ENCODE results near the gene KDM4C.

KDM4C gene

GRCh38 chr9:6811436-6811835 is 53.7 kb downstream of the KDM4C start:
- no peak for DNase-seq

- no peak for DNase-seq
These were observed 58.8 kb downstream of the KDM4C start for GRCh38 chr9:6816581-6816980.

GRCh38 chr9:6818292-6818922 is 60.6 kb downstream of the KDM4C start:
- no peak for DNase-seq

DNA sequence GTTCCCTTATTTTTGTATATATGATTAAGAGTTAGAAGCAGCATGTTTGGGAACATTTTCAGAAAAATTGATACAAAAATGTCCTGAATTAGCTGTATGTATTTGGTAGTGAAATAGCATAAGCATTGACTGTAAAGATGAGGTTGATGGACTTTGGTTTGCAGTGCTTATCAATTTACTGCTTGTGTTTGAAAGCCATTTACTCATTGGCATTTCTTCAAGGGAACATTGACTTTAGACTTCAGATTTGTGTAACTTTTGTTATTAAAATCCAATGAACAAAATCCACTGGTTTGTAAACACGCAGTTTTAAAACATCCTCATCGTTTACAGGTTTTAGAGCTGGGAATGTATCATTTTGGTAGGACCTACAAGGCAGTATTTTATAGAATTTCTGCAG is 61.3 kb downstream of the KDM4C start:
- no peak for DNase-seq

DNA sequence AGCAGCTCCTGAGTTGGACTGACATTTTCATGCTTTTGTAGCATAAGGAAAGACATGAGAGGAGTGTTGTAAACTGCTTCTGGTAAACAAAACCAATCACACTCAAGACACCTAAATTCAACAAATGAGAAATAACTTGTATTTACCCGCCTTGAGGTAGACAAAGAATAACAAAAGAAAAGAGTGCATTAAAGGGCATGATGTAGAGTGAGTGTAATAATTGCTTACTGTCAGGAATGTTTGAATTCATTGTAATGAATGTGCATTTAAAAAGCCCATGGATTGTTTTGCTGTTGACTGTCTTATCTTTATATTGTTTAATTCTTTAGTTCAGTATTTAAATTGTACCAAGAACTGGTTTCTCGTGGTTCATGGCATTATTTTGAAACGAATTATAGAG is 61.8 kb downstream of the KDM4C start:
- no peak for DNase-seq

DNA sequence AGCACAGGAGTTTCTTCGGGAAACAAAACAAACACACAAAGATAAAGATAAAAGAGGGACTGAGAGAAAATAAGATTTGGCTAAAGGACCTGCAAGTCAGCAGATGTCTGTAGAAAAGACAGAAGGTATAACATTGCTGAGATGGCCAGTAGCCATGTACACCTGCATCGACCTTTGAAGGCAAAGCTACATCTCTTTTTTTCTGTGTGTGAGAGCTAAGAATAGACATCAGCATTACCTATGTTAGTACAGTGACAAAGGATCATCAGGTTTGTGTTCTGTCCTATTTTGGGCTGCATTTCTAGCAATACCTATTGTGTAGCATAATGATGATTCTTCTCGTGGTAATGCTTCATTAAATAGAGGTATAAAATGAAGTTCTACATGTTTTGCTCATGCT is 64.9 kb downstream of the KDM4C start:
- DNase-seq, result no peak

- DNase-seq, result peak; percentile 25 to 62
These were observed 69.8 kb downstream of the KDM4C start for GRCh38 chr9:6827439-6828145.

DNA sequence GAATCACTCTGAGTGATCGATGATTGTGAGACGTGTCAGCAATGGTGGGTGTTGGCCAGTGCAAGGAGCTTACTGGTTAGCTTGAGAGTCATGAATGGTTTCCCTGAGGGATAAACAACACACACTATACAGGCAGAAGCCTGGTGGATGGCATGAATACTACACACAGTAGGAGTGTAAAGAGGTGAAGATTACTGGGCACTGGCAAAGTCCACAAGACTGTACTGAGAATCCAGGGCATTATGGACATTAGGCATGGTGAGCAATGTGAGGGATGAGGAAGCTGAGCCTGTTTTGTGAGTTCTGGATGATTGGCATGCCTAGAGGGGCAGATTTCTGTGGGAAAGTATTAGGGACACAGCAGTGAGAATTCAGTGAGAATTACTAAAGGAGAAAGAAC is 71.3 kb downstream of the KDM4C start:
- DNase-seq, result no peak

DNA sequence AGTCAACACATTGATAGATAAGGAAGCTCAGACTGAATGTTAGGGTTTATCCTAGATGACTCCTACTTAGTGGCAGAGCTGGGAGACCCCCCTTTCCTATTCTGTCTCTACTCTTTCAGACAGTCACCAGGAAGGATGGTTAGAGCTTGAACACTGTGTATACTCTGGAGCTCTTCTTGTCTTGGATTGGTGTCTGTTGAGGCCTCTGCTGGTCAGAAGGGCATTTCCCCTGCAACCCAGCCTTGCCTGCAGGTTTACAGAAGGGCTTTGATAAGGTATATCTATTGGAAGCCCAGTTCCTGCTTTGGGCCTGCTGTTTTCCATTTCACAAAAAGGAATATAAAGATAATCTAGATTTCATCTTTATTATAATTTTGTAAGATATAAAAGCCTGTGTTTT is 71.8 kb downstream of the KDM4C start:
- DNase-seq, result no peak

- no peak for DNase-seq
These were observed 75.9 kb downstream of the KDM4C start for GRCh38 chr9:6833518-6834192.

DNA sequence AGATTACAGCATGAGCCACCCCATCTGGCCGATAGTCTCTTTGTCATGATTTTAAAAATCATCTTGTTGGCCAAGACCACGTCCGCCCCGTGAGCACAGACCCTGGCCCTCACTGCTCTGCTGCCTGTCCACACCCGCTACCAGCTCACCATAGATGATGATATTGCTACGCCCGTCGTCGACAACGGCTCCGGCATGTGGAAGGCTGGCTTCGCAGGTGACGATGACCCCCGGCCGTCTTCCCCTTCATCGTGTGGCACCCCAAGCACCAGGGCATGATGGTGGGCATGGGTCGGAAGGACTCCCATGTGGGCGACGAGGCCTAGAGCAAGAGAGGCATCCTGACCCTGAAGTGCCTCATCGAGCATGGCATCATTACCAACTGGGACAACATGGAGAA is 76.5 kb downstream of the KDM4C start:
- no peak for DNase-seq

DNA sequence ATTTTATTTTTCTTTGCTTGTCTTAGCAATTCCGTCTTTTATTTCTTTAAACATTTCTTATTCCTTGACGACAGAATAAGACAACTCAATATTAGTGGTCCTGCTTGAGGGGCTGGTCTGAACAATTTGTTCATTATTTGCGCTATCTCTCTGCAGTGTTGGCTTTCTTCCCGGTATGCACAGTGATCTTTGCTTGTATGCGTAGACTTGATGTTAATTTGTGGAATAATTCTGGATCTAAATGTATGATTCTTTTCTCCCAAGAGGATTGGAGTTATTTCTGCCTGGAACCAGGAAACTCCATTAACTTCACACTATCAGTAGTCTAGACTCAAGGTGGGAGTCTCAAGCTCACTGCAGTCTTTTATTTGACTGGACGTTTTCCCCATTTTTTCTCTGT is 80.4 kb downstream of the KDM4C start:
- DNase-seq, result no peak

DNA sequence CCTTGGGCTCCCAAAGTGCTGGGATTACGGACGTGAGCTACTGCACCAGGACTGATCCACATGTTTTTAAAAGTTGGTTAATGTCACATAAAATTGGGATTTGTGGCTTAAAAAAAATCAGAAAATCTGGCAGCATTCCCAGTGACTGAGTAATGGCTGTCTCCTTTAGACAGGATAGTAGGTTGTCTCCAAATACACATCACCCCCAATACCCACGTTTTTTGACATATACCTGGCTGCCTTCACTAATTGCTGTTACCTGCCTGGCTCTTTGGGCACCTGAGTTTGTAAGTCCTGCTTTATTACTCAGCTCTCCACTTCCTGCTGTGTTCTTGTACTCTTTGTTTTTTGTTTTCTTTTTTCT is 84.8 kb downstream of the KDM4C start:
- no peak for DNase-seq

DNA sequence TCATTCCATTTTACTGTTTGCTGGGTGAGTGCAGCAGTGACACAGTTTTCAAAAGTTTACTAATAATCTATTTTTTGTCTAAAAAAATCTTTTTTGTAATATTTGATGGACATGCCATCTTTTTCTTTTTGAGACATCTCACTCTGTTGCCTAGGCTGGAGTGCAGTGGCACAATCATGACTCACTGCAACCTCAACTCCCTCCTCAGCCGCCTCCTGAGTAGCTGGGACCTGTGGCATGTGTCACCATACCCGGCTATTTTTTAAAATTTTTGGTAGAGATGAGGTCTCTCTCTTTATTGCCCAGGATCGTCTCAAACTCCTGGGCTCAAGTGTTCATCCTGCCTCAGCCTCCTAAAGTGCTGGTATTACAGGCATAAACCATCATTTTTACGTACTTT is 86.0 kb downstream of the KDM4C start:
- DNase-seq, result no peak

- DNase-seq, result no peak
These were observed 86.5 kb downstream of the KDM4C start for GRCh38 chr9:6844267-6844666.

DNA sequence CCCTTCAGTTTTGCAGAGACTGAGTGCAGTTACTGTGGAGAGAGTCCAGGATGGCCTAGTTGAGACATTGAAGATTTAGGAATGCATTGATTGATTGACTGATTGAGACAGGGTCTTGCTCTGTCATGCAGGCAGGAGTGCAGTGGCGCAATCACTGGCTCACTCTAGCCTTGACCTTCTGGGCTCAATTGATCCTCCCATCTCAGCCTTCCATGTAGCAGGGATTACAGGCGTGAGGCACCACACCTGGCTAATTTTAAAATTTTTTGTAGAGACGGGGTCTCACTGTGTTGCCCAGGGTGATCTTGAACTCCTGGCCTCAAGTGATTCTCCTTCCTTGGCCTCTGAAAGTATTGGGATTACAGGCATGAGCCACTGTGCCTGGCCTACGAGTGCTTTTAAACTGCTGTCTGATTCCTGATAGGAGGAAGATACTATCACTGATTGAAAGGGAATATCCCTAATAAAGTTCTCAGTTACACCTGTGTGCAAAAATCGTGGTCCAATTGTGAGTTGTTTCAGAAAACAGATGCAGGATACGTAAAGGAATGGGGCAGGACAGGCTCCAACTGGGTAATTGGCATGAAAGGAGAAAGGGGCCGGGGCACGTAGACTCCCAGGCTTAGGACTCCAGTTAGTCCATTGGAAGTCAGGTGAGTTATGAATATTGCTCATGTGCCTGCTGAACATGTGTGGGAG is 87.5 kb downstream of the KDM4C start:
- DNase-seq, result no peak

GRCh38 chr9:6845880-6846279 is 88.1 kb downstream of the KDM4C start:
- DNase-seq, result peak in 1 of 2 experiments; percentile 3

- DNase-seq, result no peak
These were observed 94.6 kb downstream of the KDM4C start for GRCh38 chr9:6852243-6852963.

DNA sequence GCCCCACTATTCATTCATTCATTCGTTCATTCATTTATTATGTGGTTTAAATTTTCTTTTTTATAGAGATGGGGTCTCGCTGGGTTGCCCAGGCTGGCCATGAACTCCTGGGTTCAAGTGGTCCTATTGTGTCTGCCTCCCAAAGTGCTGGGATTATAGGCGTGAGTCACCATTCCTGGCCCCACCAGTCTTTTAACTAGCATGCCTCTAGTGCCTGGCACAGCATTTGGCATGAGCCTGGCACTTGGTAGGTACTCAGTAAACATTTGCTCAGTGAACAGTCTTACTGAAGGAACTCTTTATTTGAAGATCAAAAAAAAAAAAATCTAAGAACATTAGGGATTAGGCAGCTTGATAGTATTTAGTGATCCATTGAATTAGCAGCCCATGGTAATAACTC is 98.1 kb downstream of the KDM4C start:
- DNase-seq, result no peak

DNA sequence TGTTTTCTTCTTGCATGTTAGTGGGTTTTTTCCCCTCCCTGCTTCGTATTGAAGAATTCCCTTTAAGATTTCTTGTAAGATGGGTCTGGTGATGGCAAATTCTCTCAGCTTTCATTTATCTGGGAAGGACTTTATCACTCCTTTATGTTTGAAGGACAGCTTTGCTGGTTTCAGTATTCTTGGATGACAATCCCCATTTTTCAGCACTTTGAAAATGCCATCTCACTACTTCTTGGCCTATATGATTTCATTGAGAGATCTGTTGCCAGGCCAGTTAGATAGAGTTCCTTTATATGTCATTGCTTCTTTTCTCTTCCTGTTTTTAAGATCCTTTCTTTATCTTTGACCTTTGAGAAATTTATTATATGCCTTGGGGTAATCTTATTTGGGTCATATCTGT is 106.3 kb downstream of the KDM4C start:
- DNase-seq, result no peak

DNA sequence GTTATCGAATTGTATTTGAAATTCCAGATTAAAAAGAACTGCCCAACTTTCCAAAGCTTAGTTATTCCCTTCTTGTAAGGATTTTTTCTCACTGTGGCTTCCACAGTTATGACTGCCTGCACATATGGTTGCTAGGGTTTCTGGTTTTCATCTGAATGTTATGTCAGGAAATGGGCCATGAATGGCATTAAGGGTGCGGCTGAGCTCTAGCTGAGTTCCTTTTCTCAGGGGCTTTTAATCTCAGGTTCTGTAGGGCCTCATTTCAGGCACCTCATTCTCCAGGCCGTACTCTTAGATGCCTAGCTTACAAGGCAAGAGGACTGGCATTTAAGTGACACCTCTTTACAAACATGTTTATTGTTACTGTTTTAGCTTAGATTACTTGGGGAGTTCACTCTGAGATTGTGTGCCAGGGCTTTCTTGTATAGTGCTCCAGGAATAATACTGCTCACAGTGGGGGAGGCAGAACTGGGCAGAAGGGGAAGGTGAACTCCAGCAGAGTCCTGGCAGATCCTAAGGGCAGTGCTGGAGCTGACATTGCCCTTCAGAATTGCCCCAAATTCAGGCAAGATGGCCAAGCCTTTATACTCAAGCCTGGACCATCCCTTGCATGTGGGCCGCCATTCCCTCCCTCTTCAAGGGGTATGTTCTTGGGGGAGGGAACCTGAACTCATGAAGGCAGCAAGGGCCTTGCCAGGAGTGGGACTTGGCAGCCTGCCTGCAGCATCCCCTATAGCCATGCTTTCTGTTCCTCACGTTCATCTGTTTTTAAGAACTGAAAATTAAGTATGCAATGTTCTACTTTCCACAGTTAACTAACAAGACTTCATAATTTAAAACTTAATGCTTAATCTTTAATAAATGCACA is 111.5 kb downstream of the KDM4C start:
- no peak for DNase-seq

DNA sequence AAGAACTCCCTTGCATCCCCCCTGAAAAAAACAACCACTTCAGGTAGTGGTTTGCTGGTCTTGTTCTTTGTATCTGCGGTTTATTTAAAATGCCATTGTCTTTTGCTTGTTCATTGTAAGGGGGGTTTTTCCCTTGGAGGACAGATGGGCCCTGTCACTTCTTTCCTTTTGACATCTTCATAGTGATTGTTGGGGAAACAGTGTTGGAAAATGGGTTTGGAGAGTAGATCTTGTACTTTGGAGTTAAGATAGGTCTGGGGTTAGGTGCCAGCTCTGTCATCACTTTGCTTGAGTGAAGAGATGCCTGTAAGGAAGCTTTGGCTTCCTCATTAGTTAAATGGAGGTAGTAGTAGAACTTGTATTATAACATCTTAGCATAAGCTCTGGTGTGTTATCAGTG is 112.4 kb downstream of the KDM4C start:
- no peak for DNase-seq
